ENCODE data around the gene ZNF197. TPM values are rescaled to one million over a fixed set of nuclear protein-coding genes. Genes with fewer than 3 reads are reported as not detected.

The ZNF197 gene
- polyA plus RNA-seq, 1 donor (not counting 4 experiments of a cell fraction or from before 2014, with no cell fraction given): 8.8 TPM

DNA sequence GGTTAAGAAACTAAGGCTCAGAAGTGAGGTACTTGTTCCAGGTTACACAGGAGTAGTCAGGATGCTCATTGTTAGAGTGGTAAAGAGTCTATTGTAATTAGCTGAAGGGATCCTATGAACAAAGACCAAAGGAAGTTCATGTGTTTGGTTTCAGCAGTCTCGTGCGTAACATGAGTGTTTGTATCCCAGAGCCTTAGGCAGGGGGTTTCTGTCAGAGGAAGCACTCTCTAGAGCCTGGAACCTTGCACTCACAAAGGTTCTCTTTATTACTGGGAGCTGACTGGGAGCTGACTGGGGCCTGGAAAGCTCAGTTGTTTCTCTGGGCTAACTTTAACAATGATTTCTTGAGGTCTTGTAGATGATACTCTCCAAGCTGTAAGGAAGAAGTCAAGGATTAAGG, 3.9 kb downstream of the ZNF197 start:
- H3K4me3 ChIP-seq (ENCODE audit: control insufficient read depth in 2 of 3, extremely low read depth in 1 of 3, insufficient read depth in 2 of 3, low read depth in 1 of 3, low read length in 3 of 3): no peak overlapping the region
- H3K36me3 ChIP-seq (ENCODE audit: control insufficient read depth in 2 of 2, extremely low read depth in 1 of 2, insufficient read depth in 2 of 2, low read length in 2 of 2): peaks cover 13 to 14% of the 10 kb centered on the region in 2 experiments
- TF ChIP-seq CTCF (optimal IDR thresholded peaks at IDR 0.05 in 1 of 3, IDR thresholded peaks at IDR 0.05 in 1 of 3, conservative IDR thresholded peaks at IDR 0.05 in 1 of 3; ENCODE audit: extremely low read depth in 1 of 3, insufficient read depth in 2 of 3, low read length in 3 of 3) (no peak), EZH2 (IDR thresholded peaks at IDR 0.05; ENCODE audit: low read length) (no peak)
- H3K4me1 ChIP-seq (ENCODE audit: control insufficient read depth, extremely low read depth, insufficient read depth, low read length): peaks cover 8% of the 10 kb centered on the region
- no peaks in the 10 kb centered on the region for H3K9me1 ChIP-seq (ENCODE audit: control insufficient read depth, extremely low read depth, insufficient read depth, low read length)
- H3K79me2 ChIP-seq (ENCODE audit: control insufficient read depth, insufficient read depth, low read length): peaks cover 37% of the 10 kb centered on the region
- no peaks in the 10 kb centered on the region for H3K27me3 ChIP-seq (ENCODE audit: control insufficient read depth, extremely low read depth, insufficient read depth, low read length)
- H3K9ac ChIP-seq (ENCODE audit: control insufficient read depth, extremely low read depth, insufficient read depth, low read length): no peak overlapping the region
- FAIRE-seq (no peak), DNase-seq (ENCODE audit: low read depth, low spot score) (no peak)
- no peak overlapping the region for H3K4me2 ChIP-seq (ENCODE audit: control insufficient read depth, extremely low read depth, insufficient read depth, low read depth, low read length)
- H3K27ac ChIP-seq (ENCODE audit: control insufficient read depth, insufficient read depth, low read length): no peak overlapping the region
- dilution Hi-C loops (cut with MboI; ENCODE audit: extremely low pct_ligation_motif_present, low sequenced_read_pairs): no loop called here
- no peak overlapping the region for H2AFZ ChIP-seq (ENCODE audit: control insufficient read depth, low read length)
- no peaks in the 10 kb centered on the region for H3K9me3 ChIP-seq (ENCODE audit: control insufficient read depth, low read depth, low read length)
- no peaks in the 10 kb centered on the region for H4K20me1 ChIP-seq (ENCODE audit: control insufficient read depth, extremely low read depth, insufficient read depth, low read length)

DNA sequence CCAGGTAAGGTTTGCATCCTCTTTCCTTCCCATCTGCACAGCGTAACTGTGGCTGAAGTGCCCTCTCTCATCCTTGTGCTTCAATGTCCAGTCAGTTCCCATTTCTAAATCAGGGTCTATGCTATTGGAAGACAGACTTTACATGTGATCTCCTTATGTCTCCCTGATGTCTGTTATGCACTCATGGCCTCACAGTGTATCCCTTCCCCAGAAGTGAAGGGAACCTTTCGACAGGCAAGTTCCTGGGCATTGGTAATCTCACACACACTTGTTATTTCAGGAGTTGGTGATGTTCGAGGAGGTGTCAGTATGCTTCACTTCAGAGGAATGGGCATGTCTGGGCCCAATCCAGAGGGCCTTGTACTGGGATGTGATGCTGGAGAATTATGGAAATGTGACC, 7.4 kb downstream of the ZNF197 start:
- Histone ChIP-seq H3K9me1 (ENCODE audit: control insufficient read depth, extremely low read depth, insufficient read depth, low read length) (no peaks in the 10 kb centered on the region), H3K9ac (ENCODE audit: control insufficient read depth, extremely low read depth, insufficient read depth, low read length) (no peak overlapping the region), H2AFZ (ENCODE audit: control insufficient read depth, low read length) (no peak overlapping the region), H3K79me2 (ENCODE audit: control insufficient read depth, insufficient read depth, low read length) (peaks cover 20% of the 10 kb centered on the region), H3K4me1 (ENCODE audit: control insufficient read depth, extremely low read depth, insufficient read depth, low read length) (no peaks in the 10 kb centered on the region), H3K9me3 (ENCODE audit: control insufficient read depth, low read depth, low read length) (no peaks in the 10 kb centered on the region), H3K27ac (ENCODE audit: control insufficient read depth, insufficient read depth, low read length) (no peak overlapping the region), H3K4me3 (ENCODE audit: control insufficient read depth in 2 of 3, extremely low read depth in 1 of 3, insufficient read depth in 2 of 3, low read depth in 1 of 3, low read length in 3 of 3) (no peak overlapping the region), H3K27me3 (ENCODE audit: control insufficient read depth, extremely low read depth, insufficient read depth, low read length) (no peaks in the 10 kb centered on the region), H3K4me2 (ENCODE audit: control insufficient read depth, extremely low read depth, insufficient read depth, low read depth, low read length) (no peak overlapping the region), H4K20me1 (ENCODE audit: control insufficient read depth, extremely low read depth, insufficient read depth, low read length) (no peaks in the 10 kb centered on the region), H3K36me3 (ENCODE audit: control insufficient read depth in 2 of 2, extremely low read depth in 1 of 2, insufficient read depth in 2 of 2, low read length in 2 of 2) (peaks cover 13 to 14% of the 10 kb centered on the region in 2 experiments)
- TF ChIP-seq CTCF (optimal IDR thresholded peaks at IDR 0.05 in 1 of 3, IDR thresholded peaks at IDR 0.05 in 1 of 3, conservative IDR thresholded peaks at IDR 0.05 in 1 of 3; ENCODE audit: extremely low read depth in 1 of 3, insufficient read depth in 2 of 3, low read length in 3 of 3): no peak
- TF ChIP-seq EZH2 (IDR thresholded peaks at IDR 0.05; ENCODE audit: low read length): no peak
- dilution Hi-C loops (cut with MboI; ENCODE audit: extremely low pct_ligation_motif_present, low sequenced_read_pairs): no loop called here
- FAIRE-seq: no peak
- DNase-seq (ENCODE audit: low read depth, low spot score): no peak

Data from keratinocyte (primary cell).